Measurements from ENCODE around the gene MED26. TPM values are rescaled to one million over a fixed set of nuclear protein-coding genes. Genes with fewer than 3 reads are reported as not detected.
"Not testable (repeated sequence)": the region's sequence is repeated elsewhere in the genome, so short reads cannot be mapped to it uniquely, and the experiment has no call there.

MED26 gene
- total RNA-seq, 6 experiments from 2014 or later, result 7.9 to 9.9 (median 8.8) TPM

- TF ChIP-seq CTCF (IDR thresholded peaks at IDR 0.05), result no peak
- no peak for DNase-seq
- Mint-ChIP-seq H3K27ac (no peak overlapping the region), H3K9me3 (no peaks in the 10 kb centered on the region), H3K4me3 (no peak overlapping the region), H3K4me1 (ENCODE audit: low read depth) (no peaks in the 10 kb centered on the region), H3K36me3 (ENCODE audit: low read depth) (peaks cover 38% of the 10 kb centered on the region), H3K27me3 (ENCODE audit: insufficient read depth) (no peaks in the 10 kb centered on the region)
Observed at GRCh38 chr19:16562608-16563025, 65.4 kb downstream of the MED26 start.

DNA sequence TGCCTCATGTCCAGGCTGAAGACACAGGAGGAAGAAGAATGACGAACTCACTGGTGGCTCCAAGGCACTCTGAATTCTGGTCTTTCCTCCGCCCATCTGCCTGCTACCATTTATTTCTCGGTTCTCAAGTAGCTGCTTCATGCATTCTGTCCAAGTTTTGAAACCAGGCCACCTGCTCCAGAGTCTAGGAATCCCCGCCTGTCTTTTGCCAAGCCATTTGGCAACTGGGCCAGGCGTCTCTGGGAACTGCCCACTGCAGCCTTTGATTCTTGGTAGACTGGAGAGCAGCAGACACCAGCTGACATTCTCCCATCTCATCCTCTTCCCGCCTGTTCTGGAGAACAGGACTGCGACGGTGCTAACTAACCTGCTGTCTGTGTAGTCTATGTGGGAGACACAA, 66.6 kb downstream of the MED26 start:
- TF ChIP-seq CTCF (IDR thresholded peaks at IDR 0.05), result no peak
- DNase-seq, result no peak
- Mint-ChIP-seq H3K4me3 (no peak overlapping the region), H3K36me3 (ENCODE audit: low read depth) (peaks cover 33% of the 10 kb centered on the region), H3K9me3 (no peaks in the 10 kb centered on the region), H3K27me3 (ENCODE audit: insufficient read depth) (no peaks in the 10 kb centered on the region), H3K4me1 (ENCODE audit: low read depth) (no peaks in the 10 kb centered on the region), H3K27ac (no peak overlapping the region)

GRCh38 chr19:16559780-16560276, 68.2 kb downstream of the MED26 start:
- H3K4me3 Mint-ChIP-seq, result no peak overlapping the region
- H3K27me3 Mint-ChIP-seq (ENCODE audit: insufficient read depth), result no peaks in the 10 kb centered on the region
- no peak for TF ChIP-seq CTCF (IDR thresholded peaks at IDR 0.05)
- peaks cover 28% of the 10 kb centered on the region for H3K36me3 Mint-ChIP-seq (ENCODE audit: low read depth)
- no peaks in the 10 kb centered on the region for H3K9me3 Mint-ChIP-seq
- no peak for DNase-seq
- H3K4me1 Mint-ChIP-seq (ENCODE audit: low read depth), result no peaks in the 10 kb centered on the region
- H3K27ac Mint-ChIP-seq, result no peak overlapping the region

- Mint-ChIP-seq H3K4me3 (no peak overlapping the region), H3K4me1 (ENCODE audit: low read depth) (no peaks in the 10 kb centered on the region), H3K27me3 (ENCODE audit: insufficient read depth) (peaks cover 2% of the 10 kb centered on the region; the same call in 1 of the 2 replicates), H3K36me3 (ENCODE audit: low read depth) (peaks cover 24% of the 10 kb centered on the region), H3K9me3 (no peaks in the 10 kb centered on the region), H3K27ac (no peak overlapping the region)
- no peak for TF ChIP-seq CTCF (IDR thresholded peaks at IDR 0.05)
- DNase-seq, result no peak
Observed at GRCh38 chr19:16554776-16555175, 73.2 kb downstream of the MED26 start.

DNA sequence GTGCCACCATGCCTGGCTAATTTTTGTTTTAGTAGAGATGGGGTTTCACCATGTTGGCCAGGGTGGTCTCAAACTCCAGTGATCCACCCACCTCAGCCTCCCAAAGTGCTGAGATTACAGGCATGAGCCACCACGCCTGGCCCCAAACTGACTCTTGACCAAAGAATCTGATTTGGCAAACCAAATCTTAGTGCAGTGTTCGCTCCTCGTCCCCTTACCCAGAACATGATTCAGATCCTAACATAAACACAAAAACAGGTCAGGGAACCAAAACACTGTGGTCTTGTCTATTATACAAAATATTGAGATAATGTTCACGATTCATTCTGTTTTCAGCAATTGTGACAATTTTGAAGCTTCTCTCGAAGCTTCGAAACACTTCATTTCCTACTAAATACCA, 76.1 kb downstream of the MED26 start:
- not testable (repeated sequence) for H3K27me3 Mint-ChIP-seq (ENCODE audit: insufficient read depth); H3K27ac Mint-ChIP-seq; H3K4me1 Mint-ChIP-seq (ENCODE audit: low read depth); H3K9me3 Mint-ChIP-seq; DNase-seq; H3K4me3 Mint-ChIP-seq
- peaks cover 19% of the 10 kb centered on the region for H3K36me3 Mint-ChIP-seq (ENCODE audit: low read depth)

- H3K36me3 Mint-ChIP-seq (ENCODE audit: low read depth), result peaks cover 19% of the 10 kb centered on the region
- TF ChIP-seq CTCF (IDR thresholded peaks at IDR 0.05), result no peak
- H3K9me3 Mint-ChIP-seq, result no peaks in the 10 kb centered on the region
- H3K27me3 Mint-ChIP-seq (ENCODE audit: insufficient read depth), result peaks cover 4% of the 10 kb centered on the region
- peaks cover 8% of the 10 kb centered on the region for H3K4me1 Mint-ChIP-seq (ENCODE audit: low read depth)
- no peak overlapping the region for H3K27ac Mint-ChIP-seq
- no peak for DNase-seq
- H3K4me3 Mint-ChIP-seq, result no peak overlapping the region
Observed at GRCh38 chr19:16548956-16549355, 79.0 kb downstream of the MED26 start.
